SK-N-DZ (cell line): ENCODE measurements around the gene LKAAEAR1.

ENCODE experiments used
- DNase-seq: peaks from one replicate; pipeline ENCODE4 v3.0.0-alpha.2; 2015; ENCODE audit warnings: low spot score

LKAAEAR1 gene

GRCh38 chr20:64051561-64052325 is 32.5 kb downstream of the LKAAEAR1 start:
- no peak for DNase-seq

- no peak for DNase-seq
These were observed 33.2 kb downstream of the LKAAEAR1 start for GRCh38 chr20:64051033-64051452.

GRCh38 chr20:64050261-64051032 is 33.8 kb downstream of the LKAAEAR1 start:
- no peak for DNase-seq

- DNase-seq: no peak
These were observed 34.3 kb downstream of the LKAAEAR1 start for GRCh38 chr20:64049878-64050260.

- no peak for DNase-seq
These were observed 34.9 kb downstream of the LKAAEAR1 start, which contains the start of gene SOX18 for GRCh38 chr20:64049060-64049877. TSS of gene SOX18 (minus strand) at chr20:64049639. CDS start at chr20:64049516, 123 bp downstream.

- DNase-seq: no peak
These were observed 35.7 kb downstream of the LKAAEAR1 start for GRCh38 chr20:64048402-64049044.

- DNase-seq: no peak
These were observed 36.2 kb downstream of the LKAAEAR1 start for GRCh38 chr20:64047968-64048401.

- DNase-seq: no peak
These were observed 37.2 kb downstream of the LKAAEAR1 start for GRCh38 chr20:64047046-64047389.

GRCh38 chr20:64045346-64046011 is 38.7 kb downstream of the LKAAEAR1 start:
- no peak for DNase-seq

- no peak for DNase-seq
These were observed 39.5 kb downstream of the LKAAEAR1 start for GRCh38 chr20:64044484-64045247.

- no peak for DNase-seq
These were observed 40.4 kb downstream of the LKAAEAR1 start for GRCh38 chr20:64043768-64044167.

- DNase-seq: no peak
These were observed 42.0 kb downstream of the LKAAEAR1 start for GRCh38 chr20:64042054-64042781.

- no peak for DNase-seq
These were observed 42.5 kb downstream of the LKAAEAR1 start for GRCh38 chr20:64041781-64042053.

- DNase-seq: no peak
These were observed 43.0 kb downstream of the LKAAEAR1 start for GRCh38 chr20:64041040-64041780.

- DNase-seq: no peak
These were observed 43.8 kb downstream of the LKAAEAR1 start for GRCh38 chr20:64040231-64041039.

- no peak for DNase-seq
These were observed 44.7 kb downstream of the LKAAEAR1 start for GRCh38 chr20:64039293-64040160.
